HG03196 (cell line): ENCODE data around the gene LRFN5.

ENCODE experiments used
- ATAC-seq: cut with Tn5 transposase; IDR thresholded peaks from one replicate; pipeline ENCODE4 v1.9.1; 2021; ENCODE audit not compliant: unreplicated experiment

LRFN5 gene

DNA sequence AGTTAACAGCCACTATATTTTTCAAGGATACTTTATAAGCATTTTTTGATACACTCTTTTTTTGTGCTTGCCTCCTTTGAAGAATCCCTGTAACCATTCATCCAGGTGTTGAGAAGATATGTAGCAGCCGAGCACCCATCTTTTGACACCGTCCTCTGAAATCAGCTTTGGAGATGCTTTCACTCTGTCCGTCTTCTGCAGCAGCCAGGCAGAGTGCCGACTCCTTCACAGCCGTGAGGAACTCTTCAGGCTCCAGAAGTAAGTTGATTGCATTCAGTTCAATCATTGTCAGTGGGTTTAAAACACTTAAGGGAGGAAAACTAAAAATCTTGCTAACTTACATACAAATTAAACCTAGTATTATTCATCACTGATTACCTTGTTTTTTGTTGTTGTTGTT, 160.1 kb downstream of the LRFN5 start:
- no peak for ATAC-seq

DNA sequence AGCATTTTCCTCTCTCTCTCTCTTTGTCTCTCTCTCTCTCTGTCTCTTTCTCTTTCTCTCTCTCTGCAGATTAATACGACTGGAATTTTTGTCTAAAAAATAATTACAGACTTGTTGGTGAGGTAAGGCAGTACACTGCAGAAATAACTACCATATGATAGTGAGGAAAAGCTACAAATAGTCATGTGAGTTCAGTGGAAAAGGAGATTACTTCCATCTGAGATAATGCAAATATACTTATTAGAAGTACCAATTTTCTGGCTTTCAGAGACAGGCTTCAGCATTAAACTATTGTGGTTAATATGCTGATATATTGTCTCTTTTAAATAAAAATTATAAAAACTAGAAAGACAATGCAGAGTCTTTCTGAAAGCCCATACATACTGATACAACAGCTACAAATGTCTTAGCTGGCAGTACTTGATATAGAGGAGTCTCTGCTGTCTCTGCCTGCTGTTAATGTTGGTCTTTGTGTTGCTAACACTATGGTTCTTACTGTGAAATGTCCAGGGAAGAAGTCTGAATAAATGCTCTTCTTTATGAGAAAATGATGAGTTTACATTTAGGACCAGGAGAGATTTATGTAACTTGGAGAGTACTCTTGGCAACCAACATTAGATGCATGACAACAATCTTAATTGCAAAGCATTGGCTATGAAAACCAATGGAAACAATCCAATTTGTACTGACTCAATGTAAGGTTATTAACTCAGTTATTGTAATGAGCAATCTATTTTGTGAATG, 167.0 kb downstream of the LRFN5 start:
- no peak for ATAC-seq

DNA sequence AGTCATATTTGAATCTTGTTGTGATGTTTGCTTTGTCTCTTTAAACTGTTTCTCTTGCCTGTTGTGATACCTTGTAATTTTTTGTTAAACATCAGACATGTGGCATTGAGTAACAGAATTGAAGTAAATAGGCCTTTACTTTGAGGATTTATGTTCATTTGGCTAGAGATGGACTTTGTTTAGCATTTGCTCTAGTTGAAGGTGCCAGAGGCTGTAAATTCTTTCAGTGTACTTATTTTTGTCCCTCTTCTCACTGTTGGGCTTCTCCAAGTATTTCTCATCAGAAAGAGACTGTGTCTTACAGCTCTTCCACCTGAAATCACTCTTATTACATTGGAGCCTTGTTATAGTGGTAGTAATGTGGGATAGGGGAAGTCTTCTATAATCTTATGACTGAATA, 175.8 kb downstream of the LRFN5 start:
- ATAC-seq: no peak

DNA sequence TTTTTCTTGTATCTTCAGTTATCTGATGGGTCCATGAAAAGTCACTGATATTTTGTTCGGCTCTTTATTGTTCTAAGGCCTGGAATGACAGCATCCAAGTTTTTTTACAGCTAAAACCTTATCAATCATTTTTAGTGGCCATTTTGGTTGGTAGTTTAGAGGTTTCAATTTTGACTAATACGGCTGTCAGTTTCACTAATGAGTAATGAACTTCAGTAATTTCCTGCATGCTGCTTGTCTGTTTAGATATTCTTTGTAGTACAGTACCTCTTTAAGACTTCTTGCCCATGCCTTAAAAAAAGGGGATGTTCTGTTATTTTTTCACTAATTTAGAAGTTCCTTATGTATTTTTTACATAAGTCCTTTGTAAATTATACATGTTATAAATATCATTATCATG, 176.7 kb downstream of the LRFN5 start:
- ATAC-seq: no peak

DNA sequence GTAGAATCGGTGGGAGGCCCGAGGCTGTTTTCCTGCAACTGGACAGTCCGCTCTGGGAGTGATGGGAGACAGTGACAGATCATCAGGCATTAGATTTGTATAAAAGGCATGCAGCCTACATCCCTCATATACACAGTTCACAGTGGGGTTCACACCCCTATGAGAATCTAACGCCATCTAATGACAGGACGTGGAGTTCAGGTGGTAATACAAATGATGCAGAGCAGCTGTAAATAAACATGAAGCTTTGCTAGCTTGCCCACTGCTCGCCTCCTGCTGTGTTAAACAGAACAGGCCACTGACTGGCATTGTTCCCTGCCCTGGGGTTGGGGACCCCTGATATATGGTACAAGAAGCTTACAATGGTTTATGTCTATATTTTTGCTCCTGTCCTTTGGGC, 179.0 kb downstream of the LRFN5 start:
- no peak for ATAC-seq

DNA sequence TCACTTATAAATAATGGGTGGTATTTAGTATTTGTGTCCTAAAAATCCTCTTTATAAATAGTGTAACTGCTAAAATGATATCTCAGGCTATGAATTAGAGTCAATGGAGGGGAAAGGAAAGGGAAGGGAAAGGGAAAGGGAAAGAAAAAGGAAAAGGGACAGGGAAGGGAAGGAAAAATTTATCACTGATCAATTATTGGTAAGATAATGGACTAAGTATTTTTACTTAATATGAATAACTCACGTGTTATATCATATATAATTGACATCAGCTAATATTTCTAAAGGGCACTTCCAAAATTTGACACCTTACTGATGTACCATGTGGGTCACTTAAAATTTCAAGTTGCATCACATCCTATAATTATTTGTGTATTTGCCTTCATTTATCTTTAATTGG, 193.1 kb downstream of the LRFN5 start:
- ATAC-seq: no peak

DNA sequence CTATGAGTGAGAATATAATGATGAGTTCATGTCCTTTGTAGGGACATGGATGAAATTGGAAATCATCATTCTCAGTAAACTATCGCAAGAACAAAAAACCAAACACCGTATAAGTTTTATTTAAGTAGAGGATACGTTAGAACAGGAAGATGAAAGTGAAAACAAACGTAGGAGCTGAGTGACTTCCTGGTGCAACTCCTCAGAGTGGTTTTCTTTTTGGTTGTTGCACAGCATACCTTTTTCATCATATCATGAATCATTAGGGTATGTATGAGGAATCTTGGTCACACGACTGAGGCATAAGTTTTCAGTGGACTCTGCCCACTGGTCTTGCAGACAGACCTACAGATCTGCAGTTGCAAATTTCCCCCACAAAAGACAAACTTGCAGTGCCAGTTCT, 199.0 kb downstream of the LRFN5 start:
- ATAC-seq: no peak

DNA sequence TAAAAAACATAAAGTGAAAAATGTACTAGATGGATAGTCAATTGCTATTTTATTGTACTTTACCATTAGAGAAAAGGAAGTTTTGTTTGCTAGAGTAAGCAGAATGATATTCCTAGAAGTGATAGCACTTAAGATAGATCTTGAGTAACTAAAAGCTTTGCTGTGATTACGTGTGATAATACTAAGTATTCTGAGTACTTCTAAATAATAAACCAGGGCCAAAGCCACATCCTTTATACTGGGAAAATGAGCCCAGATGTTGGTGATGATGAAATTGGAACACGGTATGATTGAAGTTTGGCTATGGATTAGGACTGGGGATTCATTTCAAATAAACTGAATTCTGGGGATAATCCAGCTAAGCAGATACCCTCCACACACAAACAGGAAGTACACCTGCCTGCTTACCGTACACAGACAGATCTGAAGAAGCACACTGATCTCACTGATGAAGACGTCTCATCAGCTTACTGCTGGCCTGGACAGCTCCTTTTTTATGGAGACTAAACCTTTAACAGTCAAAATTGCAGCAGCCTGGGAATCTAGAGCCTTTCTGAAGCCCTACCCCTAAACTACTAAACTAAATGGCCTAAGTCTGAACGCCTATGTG, 199.8 kb downstream of the LRFN5 start:
- ATAC-seq: no peak

DNA sequence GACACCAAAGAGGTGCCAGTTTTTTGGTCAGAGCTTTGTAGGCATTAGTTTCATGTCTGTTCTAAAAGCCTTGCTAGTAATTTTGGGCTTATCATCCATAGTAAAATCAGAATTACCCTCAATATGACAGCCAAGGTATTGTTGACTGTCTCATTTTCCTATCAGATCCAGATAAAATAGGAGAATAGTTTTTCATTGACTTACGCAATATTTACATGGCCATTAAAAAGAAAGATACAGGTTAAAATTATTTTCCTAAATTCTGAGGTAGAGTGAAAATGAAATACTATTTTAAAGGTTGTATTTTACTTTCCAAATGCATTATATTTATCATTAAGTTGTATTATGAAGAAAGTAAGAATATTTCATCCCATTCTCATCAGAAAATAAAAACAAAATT, 203.7 kb downstream of the LRFN5 start:
- no peak for ATAC-seq

DNA sequence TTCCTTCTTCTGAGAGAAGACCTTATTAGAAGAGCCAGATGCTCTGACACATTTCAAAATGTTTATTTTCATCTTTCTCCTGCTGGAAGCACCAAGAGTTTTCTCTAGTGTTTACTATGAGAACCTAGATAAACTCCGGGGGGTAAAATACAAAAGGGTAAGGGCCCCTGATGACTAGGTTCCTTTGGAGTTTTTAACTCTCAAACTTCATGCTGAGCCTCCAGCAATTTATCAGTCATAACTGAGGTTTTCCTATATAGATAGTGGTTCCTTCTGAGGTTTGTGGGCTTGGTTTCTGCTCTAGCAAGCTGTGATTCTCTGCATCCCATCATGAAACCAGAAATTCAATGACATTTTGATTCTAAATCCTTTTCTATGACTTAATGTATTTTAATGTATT, 210.9 kb downstream of the LRFN5 start:
- ATAC-seq: no peak

DNA sequence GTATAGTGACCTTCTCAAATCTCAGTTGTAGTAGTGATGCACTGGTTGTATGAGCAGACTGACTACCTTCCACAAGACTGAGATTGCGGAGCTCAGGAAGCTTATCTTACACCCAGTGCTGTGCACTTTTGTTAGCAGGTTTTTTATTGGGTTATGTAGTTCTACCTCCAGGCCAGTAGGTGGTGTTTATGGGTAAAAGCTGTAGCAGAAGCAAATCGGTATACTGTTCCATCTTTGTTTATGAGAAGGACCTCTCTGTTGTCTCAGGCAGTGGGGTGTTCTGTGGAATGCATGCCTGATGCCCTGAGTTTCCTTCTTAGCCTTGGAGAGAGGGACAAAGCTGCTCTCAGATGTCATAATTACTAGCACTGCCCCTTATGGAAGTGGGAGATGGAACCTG, 217.8 kb downstream of the LRFN5 start:
- no peak for ATAC-seq

DNA sequence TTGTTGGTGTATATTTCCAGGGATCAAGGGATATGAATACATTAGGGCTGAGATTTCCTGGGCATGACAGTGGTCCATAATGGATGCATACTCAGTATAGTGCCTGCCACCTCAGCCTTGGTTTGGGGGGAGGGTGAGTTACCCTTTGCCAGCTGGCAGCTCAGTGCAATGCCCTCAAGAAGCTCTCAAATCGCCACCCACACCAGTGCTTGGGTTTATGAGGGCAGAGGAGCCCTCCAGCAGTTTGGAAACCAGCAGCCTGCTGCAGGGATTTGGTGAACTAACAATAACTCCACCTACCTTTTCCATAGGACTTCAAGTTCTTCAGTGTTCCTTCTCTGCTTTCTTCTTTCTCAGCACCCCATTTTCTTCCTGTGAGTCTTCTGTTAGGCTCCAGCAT, 218.9 kb downstream of the LRFN5 start:
- ATAC-seq: no peak

DNA sequence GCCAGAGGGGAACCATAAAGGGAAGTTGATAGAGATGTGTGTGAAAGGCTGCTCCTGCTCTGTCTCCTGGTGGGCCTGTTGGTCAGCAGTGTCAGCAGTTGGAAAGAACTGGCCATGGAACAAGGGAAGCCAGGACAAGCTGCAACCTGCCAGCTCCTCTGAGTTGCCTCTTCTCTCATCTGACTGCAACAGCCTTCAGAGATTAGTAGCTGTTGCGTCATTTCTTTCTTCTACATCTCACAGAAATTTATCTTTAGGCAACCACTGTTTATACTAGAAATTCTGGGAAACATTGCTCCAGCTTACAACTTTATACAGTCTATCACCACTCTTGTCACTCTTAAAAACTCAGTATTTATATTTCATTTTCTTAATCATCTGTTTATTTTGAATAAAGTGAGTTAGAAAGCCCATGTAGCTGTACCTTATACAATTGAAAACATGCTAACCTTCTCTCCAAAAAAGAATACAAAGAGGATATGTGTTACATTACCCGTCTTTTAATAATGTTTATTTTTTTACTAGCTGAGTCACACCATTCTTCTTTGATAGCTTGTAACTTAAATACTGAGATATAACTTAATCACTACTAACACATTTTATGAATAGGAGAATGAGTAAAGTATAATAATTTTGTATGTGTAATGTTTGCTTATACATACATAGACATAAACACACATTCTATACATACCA, 224.2 kb downstream of the LRFN5 start:
- ATAC-seq: no peak

DNA sequence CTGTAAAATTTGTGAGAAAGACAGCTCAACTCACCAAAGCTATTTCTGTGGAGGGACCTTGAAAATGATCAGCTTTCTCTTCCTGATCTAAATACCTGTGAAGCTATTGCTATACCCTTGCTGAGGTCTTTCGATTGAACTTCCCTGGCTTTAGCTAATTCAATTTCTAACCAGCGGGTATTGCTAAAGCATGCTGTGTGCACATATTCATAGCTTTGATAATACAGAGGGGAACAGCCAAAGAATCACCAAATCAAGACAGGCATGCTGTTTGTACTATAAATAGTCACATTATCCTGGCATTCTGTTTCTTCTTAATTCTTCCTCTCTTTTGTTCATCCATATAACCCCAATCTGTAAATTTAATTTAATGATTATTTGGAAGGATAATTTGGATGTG, 233.0 kb downstream of the LRFN5 start:
- no peak for ATAC-seq

DNA sequence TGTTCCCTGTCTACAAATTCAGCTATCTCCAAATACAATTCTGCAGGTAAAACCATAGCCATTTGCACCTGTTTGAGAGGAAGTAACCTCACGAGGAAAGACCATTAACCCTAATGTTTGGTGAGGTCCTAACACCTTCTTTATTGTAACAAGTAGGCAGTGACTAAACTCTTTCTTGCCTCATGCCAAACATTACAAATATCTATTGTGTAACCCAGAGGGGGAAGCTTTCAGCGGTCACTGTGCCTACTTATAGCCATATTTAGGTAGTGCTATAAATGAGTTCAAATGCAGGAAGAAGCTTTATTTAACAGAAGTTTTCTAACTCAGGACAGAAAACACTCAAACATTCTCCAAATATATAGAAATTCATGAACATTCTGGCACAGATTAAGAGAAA, 252.7 kb downstream of the LRFN5 start:
- ATAC-seq: no peak

DNA sequence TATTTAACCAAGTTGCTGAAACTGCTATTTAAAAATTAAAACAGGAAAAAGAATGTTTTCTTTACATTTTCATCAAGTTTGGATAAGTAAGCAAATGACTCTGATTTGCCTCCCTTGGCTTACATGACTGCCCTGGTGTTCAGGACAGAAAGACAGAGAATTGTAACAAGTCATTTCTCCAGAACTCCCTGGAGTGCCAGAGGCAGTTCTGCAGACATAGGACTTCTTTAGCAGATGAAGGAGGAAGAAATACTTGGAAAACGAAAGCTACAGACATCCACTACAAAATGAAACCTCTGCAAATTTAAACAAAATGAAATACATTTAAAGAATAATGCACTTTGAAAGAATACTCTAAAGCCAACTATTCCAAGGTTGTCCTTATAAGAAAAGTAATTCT, 253.9 kb downstream of the LRFN5 start:
- ATAC-seq: no peak

DNA sequence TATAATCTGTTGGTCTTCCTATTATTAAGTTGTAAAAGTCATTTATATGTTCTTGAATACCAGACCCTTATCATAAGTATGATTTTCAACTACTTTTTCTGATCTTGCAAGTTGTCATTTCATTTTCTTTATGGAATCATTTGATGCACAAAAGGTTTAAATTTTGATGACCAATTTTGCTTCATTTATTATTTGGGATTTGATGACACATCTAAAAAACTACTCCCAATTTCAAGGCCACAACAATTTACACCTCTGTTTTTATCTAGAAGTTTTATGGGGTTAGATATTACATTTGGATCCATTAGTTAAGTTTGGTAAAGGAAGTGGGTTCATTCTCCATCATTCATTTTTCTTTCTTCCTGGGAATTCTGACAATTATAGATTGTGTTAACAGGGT, 259.2 kb downstream of the LRFN5 start:
- no peak for ATAC-seq

DNA sequence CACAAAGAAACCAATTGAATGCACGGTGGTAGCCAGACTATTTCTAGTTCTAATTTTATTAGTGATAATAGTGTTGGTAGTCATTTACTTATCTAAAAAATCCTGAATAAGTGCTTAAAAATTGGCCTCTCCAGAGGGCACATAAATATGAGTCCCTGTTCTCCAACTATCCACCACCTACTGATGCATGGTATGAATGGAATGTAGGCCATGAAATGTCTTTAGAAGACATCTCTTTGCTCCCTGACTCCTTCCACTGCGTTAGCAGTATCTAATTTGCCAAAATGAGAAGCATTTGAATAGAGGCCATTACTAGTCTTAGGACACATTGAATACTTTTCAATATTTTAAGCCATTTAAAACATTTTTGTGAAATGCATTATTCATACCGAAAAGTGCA, 261.7 kb downstream of the LRFN5 start:
- no peak for ATAC-seq

DNA sequence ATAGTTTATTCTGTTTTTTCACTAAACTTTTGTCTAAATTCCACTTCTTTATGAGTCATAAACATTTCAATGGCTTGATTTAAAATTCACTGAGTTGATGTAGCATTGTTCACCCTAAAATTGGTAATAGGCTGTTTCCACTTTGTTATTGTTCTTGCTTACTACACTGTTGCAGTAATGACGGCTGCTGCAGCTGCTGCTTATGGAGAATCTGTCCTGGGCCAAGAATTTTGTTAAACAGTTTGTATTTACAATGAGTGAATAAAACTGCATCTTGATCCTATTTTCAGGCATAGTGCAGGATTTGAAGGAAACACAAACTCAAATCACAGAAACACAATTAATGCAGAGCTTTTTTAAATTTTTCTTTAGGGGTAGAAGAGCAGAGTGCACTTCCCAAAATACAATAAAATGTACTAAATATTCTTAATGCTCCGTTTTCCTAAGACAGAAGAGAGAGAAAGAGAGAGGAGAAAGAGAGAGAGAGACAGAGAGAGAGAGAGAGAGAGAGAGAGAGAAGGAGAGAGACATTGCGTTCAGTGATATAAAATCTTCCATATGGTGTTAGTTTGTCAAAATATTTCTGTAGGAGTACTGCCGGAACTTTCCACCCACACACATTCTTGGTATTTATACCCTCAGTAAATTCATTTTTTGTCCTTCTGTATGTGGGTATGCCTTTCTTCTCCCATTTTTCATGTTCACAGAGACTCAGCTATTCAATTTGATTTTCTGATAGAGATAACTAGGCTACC, 266.4 kb downstream of the LRFN5 start:
- no peak for ATAC-seq

DNA sequence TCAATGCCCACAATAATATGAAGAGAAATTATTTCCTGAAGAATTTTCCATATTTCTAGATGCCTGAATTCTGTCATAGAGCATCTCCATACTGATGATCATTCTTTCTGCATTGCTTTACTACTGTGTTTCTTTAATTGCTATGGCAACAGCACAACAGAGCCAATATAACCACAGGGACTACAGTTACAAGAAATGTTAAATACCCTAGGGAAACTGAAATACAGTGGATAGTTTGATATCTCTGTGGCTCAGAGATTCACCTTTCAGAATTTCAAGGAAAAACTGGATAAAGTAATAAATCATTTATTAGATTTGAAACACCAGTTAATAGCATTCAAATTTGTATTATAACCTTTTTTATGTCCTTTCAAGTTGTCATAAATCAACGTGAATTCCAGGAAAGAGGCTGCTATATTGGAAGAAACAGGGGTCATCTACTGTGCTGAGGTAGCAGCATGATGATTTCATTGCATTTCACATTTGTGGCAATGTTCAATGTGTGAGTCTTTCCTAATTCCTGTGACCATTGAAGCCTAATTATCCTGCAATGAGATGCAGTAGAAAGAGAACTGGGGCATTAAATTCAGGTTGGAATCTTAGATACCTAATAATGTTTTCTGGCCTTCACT, 267.1 kb downstream of the LRFN5 start:
- ATAC-seq: no peak

DNA sequence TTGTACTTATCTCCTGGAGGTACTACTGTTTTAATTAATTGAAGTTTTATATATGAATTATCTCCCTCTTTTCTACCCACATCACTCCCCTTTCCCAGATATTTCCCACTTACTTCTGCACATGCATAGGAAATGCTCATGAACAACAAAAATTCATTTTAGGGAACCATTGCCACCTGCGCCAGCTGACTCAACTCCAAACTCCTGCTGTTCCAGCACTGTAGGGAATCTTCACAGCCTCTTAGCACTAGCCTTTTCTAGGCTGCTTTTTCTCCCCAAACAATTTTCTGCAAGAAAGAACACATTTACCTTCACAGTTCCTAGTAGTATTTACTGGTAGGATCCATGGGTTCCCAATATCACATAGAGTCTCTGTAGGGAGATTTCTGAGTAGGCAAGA, 268.4 kb downstream of the LRFN5 start:
- no peak for ATAC-seq
